GM15510 (cell line): ENCODE data around the gene CCDC137.

ENCODE experiments used
- POLR2A ChIP-seq: IDR thresholded peaks from 3 replicates; pipeline ENCODE4 v1.6.1; 2011; ENCODE audit warnings: borderline replicate concordance; ENCODE audit not compliant: insufficient read length; ENCODE audit errors: extremely low read depth

Gene CCDC137

DNA sequence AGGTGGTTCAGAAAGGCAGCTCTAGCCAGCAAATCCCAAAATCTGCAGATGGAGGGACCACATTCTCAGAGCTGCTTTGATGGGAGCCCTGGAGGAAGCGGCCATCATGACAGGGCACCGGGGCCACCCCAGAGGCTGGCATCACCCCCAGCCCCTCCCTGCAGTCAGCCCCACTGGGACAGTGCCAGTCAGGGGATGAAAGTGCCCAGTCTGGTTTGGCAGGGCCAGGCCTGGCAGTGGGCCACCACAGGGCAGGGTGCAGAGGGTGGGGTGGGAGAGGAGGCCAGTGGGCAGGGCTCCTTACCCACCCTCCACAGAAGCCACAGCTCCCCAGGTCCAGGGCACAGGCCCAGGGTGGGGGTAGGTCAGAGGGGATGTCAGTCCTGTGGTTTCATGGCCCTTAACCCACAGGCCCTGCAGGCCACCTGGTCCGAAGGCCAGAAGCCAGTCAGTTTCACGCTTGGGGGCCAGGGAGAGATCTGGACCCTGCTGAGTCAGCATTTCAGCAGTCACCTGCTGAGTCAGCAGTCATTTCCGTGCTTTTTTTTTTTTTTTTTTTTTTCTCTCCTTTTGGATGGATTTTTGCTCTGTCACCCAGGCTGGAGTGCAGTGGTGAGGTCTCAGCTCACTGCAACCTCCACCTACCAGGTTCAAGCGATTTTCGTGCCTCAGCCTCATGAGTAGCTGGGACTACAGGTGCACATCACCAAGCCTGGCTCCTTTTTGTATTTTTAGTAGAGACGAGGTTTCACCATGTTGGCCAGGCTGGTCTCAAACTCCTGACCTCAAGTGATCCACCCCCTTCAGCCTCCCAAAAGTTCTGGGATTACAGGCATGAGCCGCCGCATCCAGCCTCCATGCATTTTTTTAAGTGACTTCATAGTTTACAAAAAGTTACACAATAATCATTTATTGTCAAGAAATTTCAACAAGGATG is 55.9 kb downstream of the CCDC137 start:
- TF ChIP-seq POLR2A, result no peak
